Left lung (tissue), 10 donors: ENCODE results near the gene MYH9. TPM values are rescaled to one million over a fixed set of nuclear protein-coding genes. Genes with fewer than 3 reads are reported as not detected.
A peak's percentile ranks its signal among the peaks of the same experiment; 100 is the strongest.

Experiments
- ATAC-seq: fragments of 200-7000 bp; cut with Tn5 transposase; one replicate; pipeline ENCODE4 v1.9.1; 2020; ENCODE audit warnings: moderate library complexity
- DNase-seq, 4 donors: peaks; one replicate each; pipeline ENCODE4 v3.0.0-alpha.2; 2013 to 2020
- H3K27ac ChIP-seq, 2 donors: fragments of 200-600 bp; sonication (generic) in 1 of 2; one replicate each; pipeline versions ENCODE4 v1.5.0 to v1.8.0; 2020 to 2021
- H3K27me3 ChIP-seq, 2 donors: fragments of 200-600 bp; sonication (generic) in 1 of 2; one replicate each; pipeline versions ENCODE4 v1.5.0 to v1.8.0; 2020 to 2021
- H3K36me3 ChIP-seq, 2 donors: fragments of 200-600 bp; sonication (generic) in 1 of 2; one replicate each; pipeline versions ENCODE4 v1.5.0 to v1.8.0; 2020 to 2021
- H3K4me1 ChIP-seq, 2 donors: fragments of 200-600 bp; one replicate each; pipeline ENCODE4 v1.8.0; 2021
- H3K4me3 ChIP-seq, 2 donors: fragments of 200-600 bp; sonication (generic) in 1 of 2; one replicate each; pipeline versions ENCODE4 v1.5.0 to v1.8.0; 2020 to 2021; ENCODE audit warnings: mild to moderate bottlenecking in 1 of 2
- H3K9me3 ChIP-seq, 2 donors: fragments of 200-600 bp; sonication (generic) in 1 of 2; one replicate each; pipeline versions ENCODE4 v1.5.0 to v1.8.0; 2020 to 2021
- intact Hi-C, 2 donors: fragments of 100-400 bp; cut with DNase I; formaldehyde crosslinking; loops; one replicate each; pipeline versions ENCODE4 v1.11.2 to v1.14.2; 2022
- polyA plus RNA-seq, 6 donors: library from polyadenylated mRNA; unstranded; fragments of 120-200 nt; gene quantifications; one replicate each; pipeline ENCODE4 v1.2.1, GENCODE V29; 2013; ENCODE audit not compliant: insufficient read length in 6 of 6
- total RNA-seq, 2 donors: library from RNA; stranded (reverse); fragmentation: NEBNext Ultra II Directional; extraction: Animal tissue kit (Norgen Biotek cat#: 25700); gene quantifications; one replicate each; pipeline ENCODE4 v1.2.1, GENCODE V29; 2021
- TF ChIP-seq, protein P1 (sequence below), 2 donors: fragments of 200-600 bp; sonication (generic) in 1 of 2; IDR thresholded peaks; one replicate each; pipeline versions ENCODE4 v1.5.0 to v1.8.0; 2021; ENCODE audit warnings: antibody characterized with exemption in 2 of 2
- donor health status: DM: no; HTN: yes; CAD: no.
- donor health status: DM: no; HTN: no; CAD: no.

Gene MYH9
- total and polyA plus RNA-seq, 8 donors: 225 to 761 (median 270) TPM

GRCh38 chr22:36327922-36328551, 59.7 kb downstream of the MYH9 start:
- ATAC-seq: no peak
- TF ChIP-seq, protein P1, sequence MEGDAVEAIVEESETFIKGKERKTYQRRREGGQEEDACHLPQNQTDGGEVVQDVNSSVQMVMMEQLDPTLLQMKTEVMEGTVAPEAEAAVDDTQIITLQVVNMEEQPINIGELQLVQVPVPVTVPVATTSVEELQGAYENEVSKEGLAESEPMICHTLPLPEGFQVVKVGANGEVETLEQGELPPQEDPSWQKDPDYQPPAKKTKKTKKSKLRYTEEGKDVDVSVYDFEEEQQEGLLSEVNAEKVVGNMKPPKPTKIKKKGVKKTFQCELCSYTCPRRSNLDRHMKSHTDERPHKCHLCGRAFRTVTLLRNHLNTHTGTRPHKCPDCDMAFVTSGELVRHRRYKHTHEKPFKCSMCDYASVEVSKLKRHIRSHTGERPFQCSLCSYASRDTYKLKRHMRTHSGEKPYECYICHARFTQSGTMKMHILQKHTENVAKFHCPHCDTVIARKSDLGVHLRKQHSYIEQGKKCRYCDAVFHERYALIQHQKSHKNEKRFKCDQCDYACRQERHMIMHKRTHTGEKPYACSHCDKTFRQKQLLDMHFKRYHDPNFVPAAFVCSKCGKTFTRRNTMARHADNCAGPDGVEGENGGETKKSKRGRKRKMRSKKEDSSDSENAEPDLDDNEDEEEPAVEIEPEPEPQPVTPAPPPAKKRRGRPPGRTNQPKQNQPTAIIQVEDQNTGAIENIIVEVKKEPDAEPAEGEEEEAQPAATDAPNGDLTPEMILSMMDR (IDR thresholded peaks at IDR 0.05): no peak
- H3K9me3 ChIP-seq: no peaks in the 10 kb centered on the region
- no peaks in the 10 kb centered on the region for H3K27me3 ChIP-seq
- peaks cover 85 to 100% of the 10 kb centered on the region in 2 donors for H3K4me1 ChIP-seq
- peak in 1 of 4 donors; percentile 69 for DNase-seq
- peak overlapping the region; percentile 90 to 94 for H3K27ac ChIP-seq
- H3K4me3 ChIP-seq: peak overlapping the region in 1 of 2 donors; percentile 3
- intact Hi-C loops: loop anchor here (10.0 kb wide), 1 partner anchor 137 kb away; no protein-coding TSS in a partner anchor
- H3K36me3 ChIP-seq: peaks cover 3 to 70% of the 10 kb centered on the region in 2 donors

DNA sequence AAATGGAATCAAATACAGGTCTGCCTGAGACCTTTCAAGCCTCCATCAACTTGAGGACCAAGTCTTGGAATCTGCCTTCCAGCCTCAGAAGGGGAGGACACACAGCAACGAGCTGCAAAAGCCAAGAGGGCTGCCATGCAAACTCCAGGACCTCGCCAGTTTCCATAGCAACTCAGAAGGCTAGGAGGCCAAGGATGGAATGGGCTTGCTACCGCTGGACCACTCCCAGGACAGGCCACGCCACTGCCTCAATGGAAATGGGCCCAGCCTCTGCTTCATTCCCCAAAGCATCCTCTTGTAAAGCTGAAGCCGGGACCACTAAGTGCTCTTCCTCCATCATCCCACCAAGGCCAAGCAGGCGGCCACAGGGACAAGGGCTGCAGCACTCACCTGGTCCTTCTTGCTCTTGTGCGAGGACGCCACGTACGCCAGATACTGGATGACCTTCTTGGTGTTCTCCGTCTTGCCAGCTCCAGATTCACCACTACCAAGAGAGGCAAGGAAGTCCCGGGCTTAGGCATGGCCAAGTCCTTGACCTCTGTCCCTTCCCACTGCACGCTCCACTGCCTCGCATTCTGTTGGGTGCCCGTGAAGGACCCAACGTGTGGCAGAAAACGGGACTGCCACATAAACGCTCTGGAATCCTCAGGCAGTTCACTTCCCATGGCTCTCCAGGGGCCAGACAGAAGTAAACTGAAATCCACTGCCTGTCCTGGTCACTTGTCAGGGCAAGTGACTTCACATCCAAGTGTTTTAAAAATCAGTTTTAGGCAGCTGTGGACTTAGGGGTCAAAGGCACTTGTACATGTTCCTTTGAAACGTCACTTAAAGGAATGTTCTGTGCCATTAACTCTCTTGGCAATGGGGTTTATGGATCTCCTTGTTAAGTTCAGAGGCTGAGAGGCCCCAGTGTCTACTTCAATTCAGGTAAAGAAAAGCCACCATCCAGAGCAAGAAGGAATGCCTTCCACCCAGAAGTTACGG, 61.3 kb downstream of the MYH9 start:
- H3K4me3 ChIP-seq: no peak overlapping the region
- intact Hi-C loops: loop anchor here (10.0 kb wide), 1 partner anchor 138 kb away; no protein-coding TSS in a partner anchor
- H3K27me3 ChIP-seq: no peaks in the 10 kb centered on the region
- no peaks in the 10 kb centered on the region for H3K9me3 ChIP-seq
- ATAC-seq: no peak
- DNase-seq: no peak
- peaks cover 3 to 81% of the 10 kb centered on the region in 2 donors for H3K36me3 ChIP-seq
- peaks cover 72 to 94% of the 10 kb centered on the region in 2 donors for H3K4me1 ChIP-seq
- TF ChIP-seq, protein P1 (IDR thresholded peaks at IDR 0.05): no peak
- H3K27ac ChIP-seq: peak overlapping the region; percentile 90 to 94

- Histone ChIP-seq H3K4me1 (peaks cover 61 to 90% of the 10 kb centered on the region in 2 donors), H3K27me3 (no peaks in the 10 kb centered on the region), H3K4me3 (no peak overlapping the region), H3K36me3 (peaks cover 3 to 91% of the 10 kb centered on the region in 2 donors), H3K27ac (peak overlapping the region; percentile 80 to 90), H3K9me3 (no peaks in the 10 kb centered on the region)
- peak; percentile 73 for ATAC-seq
- peak in 2 of 4 donors; percentile 77 to 81 for DNase-seq
- TF ChIP-seq, protein P1 (IDR thresholded peaks at IDR 0.05): no peak
- intact Hi-C loops: loop anchor here (10.0 kb wide), 1 partner anchor 139 kb away; no protein-coding TSS in a partner anchor
Measured at GRCh38 chr22:36325154-36326031, 62.4 kb downstream of the MYH9 start.

- ATAC-seq: no peak
- intact Hi-C loops: loop anchor here (10.0 kb wide), 1 partner anchor 140 kb away; no protein-coding TSS in a partner anchor
- Histone ChIP-seq H3K4me1 (peaks cover 51 to 90% of the 10 kb centered on the region in 2 donors), H3K27ac (peak overlapping the region; percentile 80 to 90), H3K9me3 (no peaks in the 10 kb centered on the region), H3K36me3 (peaks cover 3 to 94% of the 10 kb centered on the region in 2 donors), H3K4me3 (no peak overlapping the region), H3K27me3 (no peaks in the 10 kb centered on the region)
- TF ChIP-seq, protein P1 (IDR thresholded peaks at IDR 0.05): no peak
- DNase-seq: no peak
Measured at GRCh38 chr22:36324414-36324813, 63.4 kb downstream of the MYH9 start.
